Umbilical cord (tissue), 2 donors: ENCODE measurements around the gene ZNF524. TPM values are rescaled to one million over a fixed set of nuclear protein-coding genes. Genes with fewer than 3 reads are reported as not detected.
A peak's percentile ranks its signal among the peaks of the same experiment; 100 is the strongest.
"Not testable (repeated sequence)": the region's sequence is repeated elsewhere in the genome, so short reads cannot be mapped to it uniquely, and the experiment has no call there.

ENCODE experiments used
- DNase-seq: peaks from one replicate; pipeline ENCODE4 v3.0.0-alpha.2; 2015; ENCODE audit warnings: low spot score
- total RNA-seq: library from RNA; depleted of rRNA; stranded (reverse); fragments of >200 nt; gene quantifications from one replicate; pipeline ENCODE4 v1.2.3, GENCODE V29; 2014; ENCODE audit warnings: low replicate concordance; ENCODE audit not compliant: insufficient read depth

The ZNF524 gene
- total RNA-seq, 1 donor from 2014 or later = 7.2 TPM

DNA sequence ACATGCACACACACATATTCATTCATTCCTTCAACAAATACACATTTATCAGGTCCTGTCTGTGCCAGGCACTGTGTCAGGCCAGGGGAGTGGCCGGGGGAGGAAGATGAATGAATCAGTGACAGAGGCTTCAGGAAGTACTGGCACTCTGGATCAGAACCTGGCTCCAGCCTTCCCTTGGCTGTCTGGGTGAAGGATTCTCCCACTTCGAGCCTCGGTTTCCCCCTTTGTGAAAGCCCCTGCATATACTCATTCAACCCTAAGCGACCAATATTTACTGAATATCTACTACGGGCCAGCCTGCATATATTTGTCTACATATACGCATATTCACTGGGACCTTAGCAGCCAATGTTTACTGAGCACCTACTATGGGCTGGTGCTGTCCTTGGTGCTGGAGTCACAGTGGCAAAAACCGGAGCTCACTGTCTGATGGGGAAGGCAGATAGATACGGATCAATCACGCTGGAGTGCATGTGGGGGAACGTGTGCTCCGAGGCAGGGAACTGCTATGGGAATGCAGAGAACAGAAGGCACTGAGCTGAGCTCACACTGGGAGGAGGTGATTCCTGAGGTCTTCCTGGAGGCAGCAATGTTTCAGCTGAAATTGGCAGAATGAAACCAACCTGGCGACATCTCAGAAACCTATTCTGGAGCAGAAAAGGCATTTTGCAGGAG is 18.8 kb upstream of the ZNF524 start:
- no peak for DNase-seq

DNA sequence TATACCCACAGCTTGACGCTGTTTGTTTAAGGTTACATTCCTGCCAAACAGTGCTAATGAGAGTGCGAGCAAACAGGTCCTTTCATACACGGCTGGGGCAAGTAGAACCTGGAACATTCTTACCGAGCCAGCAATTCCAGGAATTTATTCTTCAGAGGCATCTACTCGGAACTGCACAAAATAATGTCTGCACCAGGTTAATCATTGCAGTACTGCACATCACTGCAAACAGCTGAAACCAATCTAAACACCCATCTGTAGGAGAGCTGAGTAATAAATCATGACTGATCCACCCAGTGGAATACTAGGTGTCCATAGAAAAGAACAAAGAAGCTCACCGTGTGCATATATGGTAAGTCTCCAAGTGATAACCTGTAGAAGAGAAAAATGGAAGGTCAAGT is 18.3 kb upstream of the ZNF524 start:
- DNase-seq = no peak

DNA sequence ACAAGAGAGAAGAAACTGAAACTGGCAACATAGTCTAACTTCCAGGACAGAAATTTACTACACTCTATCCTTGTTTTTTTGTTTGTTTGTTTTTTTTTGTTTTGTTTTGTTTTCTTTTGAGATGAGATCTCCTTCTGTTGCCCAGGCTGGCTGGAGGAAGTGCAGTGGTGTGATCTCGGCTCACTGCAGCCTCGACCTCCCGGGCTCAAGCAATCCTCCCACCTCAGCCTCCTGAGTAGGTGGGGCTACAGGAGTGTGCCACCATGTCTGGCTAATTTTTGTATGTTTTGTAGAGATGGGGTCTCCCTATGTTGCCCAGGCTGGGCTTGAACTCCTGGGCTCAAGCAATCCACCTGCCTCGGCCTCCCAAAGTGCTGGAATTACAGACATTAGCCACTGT is 17.8 kb upstream of the ZNF524 start:
- DNase-seq = not testable (repeated sequence)

DNA sequence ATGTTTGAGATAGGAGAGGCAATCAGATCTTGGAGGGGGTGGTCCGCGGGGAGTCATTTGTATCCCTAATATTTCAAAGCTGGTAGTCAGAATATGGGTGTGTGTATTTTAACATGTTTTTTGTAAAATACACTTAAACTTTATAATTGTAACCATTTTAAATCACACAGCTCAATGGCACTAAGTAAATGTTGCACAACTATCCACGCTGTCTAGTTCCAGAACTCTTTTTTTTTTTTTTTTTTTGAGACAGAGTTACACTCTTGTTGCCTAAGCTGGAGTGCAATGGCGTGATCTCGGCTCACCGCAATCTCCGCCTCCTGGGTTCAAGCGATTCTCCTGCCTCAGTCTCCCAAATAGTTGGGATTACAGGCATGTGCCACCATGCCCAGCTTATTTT is 16.2 kb upstream of the ZNF524 start:
- not testable (repeated sequence) for DNase-seq

DNA sequence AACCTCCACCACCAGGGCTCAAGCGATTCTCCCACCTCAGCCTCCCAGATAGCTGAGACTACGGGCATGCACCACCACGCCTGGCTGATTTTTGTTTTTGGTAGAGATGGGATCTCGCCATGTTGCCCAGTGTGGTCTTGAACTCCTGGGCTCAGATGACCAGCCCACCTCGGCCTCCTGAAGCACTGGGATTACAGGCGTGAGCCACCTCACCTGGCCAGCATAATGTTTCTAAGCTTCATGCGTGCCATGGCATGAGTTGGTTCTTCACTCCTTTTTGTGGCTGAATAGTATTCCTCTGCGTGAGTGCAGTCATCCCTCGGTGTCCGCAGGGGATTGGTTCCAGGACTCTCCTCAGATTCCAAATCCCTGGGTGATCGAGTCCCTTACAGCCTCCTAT is 15.2 kb upstream of the ZNF524 start:
- no peak for DNase-seq

DNA sequence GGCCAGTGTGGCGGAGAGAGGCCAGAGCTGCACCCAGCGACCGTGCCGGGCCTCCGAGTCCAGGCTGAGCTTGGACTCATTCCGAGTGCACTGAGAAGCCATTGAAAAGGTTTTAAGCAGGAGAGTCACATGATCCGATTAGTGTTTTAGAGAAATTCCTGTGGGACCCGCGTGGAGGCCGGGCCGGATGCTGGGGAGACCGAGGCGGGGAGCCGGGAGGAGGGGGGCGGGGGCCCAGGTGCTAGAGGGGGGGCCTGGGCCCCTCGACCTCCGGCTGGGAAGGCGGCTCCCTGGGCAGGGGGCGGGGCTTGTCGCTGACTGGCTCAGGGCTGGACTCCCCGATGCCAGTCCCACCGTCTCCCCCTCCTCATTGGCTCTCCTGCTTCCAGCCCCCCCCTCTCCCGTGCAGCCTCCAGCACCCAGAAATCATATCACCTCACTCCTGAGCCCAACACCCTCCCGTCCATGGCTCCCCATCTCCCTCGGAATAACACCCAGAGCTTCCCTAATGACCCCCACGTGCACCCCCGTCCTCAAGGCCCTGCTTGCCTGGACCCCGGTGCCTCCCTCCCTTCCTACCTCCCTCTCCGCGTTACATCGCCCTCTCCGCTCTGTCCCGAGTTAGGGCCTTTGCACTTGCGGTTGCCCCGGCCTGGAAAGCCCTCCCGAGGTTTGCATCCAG is 14.3 kb upstream of the ZNF524 start:
- DNase-seq = peak; percentile 87

DNA sequence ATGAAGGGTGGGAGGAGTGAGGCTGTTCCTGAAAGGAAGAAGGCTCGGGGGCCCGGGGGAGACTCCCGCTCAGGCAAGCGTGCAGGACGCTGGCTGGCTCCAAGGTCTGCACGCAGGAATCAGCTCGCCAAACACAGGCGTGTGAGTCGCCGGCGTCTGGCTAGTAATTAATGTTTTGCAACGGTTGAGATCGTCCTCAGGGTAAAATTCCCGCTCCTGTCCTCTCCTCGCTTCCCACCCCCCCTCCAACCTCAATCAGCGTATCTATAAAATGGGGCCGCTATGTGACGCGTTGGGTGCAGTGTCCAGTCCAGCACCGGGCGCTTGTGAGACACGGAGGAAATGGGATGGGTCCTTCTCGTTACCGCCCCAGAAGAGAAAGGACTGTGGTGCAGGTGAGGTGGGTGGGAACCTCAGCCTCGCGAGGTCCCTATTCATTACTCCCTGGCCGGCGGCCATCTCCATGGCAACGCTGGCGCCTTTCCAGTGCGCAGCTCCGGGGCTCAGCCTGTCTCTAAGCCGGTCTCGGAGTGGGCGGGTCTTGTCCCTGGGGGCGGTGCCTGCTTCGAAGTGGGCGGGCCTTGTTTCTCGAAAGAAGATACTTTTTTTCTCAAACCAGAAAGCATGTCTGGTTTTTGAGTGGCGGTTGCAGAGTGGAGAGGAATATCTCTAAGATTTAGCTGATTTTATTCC is 13.0 kb upstream of the ZNF524 start:
- DNase-seq = peak; percentile 92

DNA sequence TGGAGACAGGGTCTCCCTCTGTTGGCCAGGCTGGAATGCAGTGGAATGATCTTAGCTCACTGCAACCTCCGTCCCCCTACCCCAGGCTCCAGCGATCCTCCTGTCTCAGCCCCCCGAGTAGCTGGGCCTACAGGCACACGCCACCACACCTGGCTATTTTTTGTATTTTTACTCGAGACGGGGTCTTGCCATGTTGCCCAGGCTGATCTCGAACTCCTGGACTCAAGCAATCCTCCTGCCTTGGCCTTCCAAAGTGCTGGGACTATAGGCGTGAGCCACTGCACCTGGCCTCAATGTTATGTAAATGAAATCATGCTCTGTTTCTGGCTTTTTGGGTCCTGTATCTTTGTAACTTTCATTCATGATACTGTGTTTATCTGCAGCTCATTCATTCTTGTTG is 11.3 kb upstream of the ZNF524 start:
- no peak for DNase-seq

DNA sequence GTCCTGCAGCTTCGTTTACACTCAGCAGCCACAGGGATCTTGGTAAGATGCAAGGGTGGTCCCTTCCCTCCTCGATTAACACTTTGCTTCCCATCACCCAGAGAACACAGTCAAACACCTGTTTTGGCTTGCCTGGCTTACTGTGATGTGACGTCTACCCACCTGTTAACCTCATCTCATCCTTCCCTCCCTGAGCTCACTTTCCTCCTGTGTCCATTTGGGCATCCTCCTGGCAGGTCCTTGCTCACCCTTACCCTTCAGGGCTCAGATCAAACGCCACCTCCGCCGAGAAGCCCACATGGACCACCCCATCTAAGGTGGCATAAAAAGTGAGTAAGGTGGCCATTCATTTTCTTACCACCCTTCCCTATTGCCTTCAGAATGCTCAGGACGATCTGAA is 10.0 kb upstream of the ZNF524 start:
- no peak for DNase-seq

DNA sequence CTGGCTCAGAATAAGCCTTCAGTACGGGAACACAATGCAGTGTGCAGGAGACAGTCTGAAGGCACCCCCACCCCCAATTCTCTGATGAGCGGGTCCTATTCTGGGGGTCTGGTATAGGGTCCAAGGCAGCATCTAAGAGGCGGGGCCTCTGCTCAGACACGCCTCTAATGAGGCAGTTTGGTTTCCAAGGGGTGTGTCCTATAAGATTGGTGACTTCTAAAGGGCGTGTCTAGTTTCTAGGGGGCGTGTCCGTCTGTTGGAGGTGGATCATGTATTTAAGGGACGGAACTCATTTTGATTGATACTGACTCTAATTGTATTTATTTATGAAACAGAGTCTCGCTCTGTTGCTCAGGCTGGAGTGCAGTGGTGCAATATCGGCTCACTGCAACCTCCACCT is 9.5 kb upstream of the ZNF524 start:
- no peak for DNase-seq

DNA sequence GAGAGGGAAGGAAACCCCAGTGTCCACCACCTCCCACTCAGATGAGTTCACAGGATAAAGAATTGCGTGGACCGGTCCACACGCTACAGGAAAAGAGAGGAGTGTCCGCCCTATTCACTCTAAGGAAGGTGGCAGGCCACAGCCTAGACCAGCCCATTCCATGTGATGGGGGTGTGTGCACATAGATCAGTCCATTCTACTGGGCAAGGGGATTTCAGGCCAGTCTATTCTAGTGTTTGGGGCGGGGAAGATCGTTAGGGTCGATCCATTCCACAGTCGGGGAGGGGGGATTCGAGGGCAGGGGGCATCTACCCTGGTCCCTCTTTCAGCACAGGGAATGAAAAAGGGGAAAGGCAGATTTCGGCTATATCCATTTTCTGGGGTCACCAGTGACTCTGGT is 8.5 kb upstream of the ZNF524 start:
- no peak for DNase-seq

DNA sequence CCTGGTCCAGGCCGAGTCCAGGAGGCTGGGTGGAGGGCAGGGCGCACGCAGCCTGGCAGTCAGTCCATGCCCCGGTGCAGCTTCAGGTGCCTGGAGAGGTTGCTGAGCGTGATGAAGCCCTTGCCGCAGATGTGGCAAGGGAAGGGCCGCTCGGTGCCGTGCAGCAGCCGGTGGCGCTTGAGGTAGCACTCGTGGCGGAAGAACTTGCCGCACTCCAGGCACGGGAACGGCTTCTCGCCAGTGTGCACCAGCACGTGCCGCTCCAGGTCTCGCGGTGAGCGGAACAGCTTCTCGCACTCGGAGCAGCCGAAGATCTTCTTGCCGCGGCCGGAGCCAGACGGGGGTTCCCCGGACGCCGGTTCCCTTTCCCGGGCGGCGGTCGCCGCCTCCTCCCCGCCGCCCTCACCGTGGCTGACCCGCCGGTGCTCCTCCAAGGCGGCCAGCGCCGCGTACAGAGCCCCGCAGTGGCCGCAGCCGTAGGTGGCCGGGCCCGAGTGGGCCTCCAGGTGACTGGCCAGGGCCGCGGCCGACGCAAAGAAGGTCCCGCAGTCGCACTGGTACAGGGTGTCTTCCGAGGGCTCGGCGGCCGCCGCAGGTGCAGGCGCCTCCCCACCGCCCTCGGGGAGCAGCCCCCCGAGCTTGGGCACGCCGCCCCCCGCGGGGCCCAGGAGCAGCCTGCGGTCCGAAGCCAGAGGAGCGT is 7.5 kb upstream of the ZNF524 start:
- no peak for DNase-seq

DNA sequence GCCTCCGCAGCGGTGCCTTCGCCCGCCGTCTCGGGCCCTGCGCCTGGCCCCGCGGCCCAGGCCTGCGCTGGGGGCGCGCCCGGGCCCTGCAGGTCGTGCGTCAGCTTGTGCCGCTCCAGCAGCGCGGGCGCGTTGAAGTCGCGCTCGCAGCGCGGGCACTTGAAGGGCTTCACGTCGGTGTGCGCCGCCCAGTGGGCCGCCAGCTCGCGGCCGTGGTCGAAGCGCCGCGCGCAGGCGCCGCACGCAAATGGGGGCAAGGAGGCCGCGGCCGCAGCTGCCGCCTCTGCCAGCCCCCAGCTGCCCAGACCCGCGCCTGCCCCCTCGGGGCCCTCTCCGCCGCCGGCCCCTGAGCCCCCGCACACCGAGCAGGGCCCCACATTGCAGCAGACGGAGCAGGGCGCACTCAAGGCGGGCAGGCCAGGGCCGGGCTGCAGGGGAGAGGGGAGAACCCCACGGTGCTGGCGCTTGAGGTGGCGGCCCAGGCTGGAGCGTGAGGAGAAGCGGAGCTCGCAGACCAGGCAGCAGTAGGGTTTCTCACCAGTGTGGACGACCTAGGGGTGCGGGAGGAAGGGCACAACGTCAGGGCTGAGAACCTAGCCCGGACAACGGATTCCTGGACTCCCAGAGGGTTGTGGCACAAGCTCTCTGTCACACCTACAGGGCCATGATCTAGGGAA is 6.9 kb upstream of the ZNF524 start:
- DNase-seq = no peak

DNA sequence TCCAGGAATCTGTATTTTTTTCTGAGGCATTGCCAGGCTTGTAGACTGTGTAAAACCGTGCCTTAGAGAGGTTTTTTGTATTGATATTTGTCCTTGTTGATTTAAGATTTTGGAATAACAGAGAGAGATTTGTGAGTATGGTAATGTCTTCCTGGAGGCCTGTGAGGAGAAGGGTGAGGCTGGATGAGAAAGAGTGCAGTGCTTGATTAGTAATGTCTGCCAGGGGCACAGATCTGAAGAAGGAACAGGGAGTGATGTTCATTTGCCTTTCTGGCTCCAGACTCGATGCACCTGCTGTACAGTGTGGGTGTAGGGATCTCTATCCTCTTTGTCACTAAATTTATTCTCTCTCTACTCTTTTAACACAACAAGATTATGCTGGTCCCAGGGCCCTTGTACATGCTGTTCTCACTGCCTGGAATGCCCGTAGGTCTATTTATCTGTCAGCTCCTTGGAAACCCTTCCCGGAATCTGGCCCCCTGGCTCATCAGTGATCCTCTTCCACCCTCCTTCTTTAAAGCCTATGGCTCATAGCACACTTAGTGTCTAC is 5.0 kb upstream of the ZNF524 start:
- DNase-seq = no peak

DNA sequence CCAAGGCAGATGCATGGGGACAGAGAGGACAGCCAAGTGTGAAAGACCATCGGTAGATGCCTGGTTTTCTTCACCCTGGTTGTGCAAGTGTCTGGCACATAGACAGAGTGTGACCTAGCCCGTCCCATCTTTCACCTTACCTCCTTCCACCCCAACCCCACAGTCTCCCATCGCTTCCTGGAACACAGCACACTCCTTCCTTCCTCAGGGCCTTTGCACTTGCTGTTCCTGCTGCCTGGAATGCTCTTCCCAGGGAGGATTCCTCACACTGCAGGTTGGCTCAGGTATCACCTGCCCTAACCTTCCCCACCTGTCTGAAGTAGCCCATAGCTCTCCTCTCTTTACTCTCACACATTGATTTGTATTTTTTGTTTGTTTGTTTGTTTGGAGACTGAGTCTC is 3.8 kb upstream of the ZNF524 start:
- no peak for DNase-seq

DNA sequence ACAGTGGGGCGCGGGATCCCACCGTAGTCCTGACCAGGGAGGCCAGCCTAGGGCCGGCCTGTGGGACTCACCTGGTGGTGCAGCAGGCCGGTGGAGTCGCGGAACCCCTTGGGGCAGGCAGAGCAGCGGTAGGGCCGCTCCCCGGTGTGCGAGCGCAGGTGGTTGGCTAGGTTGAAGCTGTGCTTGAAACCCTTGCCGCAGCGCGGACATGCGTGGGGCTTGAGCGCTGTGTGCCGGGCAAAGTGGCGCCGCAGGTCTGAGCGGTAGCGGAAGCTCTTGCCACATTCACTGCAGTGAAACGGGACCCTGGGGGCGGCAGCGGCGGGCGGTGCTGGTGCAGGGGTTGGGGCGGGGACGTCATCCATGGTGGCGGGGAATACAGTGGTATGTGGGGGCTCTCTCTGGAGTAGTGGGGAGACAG is 2.6 kb upstream of the ZNF524 start:
- no peak for DNase-seq

DNA sequence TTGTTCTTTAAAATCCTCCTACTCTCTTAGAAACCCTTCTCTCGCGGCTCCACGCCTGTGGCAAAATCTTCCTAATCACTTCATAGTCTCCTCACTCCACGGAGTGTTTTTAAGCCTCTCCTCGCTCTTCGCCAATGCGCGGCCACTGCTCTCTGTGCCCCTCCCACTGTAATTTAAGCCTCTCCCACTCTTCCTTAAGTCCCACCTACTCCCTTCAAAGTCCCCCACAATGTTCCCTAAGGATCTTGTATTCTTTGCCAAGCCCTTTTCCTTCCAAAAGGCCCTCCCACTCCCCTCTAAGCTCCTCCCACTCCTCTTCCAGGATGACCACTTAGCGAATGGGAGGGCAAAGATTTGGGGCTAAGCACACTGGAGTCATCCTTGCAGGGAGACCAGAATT is 2.1 kb upstream of the ZNF524 start:
- no peak for DNase-seq

DNA sequence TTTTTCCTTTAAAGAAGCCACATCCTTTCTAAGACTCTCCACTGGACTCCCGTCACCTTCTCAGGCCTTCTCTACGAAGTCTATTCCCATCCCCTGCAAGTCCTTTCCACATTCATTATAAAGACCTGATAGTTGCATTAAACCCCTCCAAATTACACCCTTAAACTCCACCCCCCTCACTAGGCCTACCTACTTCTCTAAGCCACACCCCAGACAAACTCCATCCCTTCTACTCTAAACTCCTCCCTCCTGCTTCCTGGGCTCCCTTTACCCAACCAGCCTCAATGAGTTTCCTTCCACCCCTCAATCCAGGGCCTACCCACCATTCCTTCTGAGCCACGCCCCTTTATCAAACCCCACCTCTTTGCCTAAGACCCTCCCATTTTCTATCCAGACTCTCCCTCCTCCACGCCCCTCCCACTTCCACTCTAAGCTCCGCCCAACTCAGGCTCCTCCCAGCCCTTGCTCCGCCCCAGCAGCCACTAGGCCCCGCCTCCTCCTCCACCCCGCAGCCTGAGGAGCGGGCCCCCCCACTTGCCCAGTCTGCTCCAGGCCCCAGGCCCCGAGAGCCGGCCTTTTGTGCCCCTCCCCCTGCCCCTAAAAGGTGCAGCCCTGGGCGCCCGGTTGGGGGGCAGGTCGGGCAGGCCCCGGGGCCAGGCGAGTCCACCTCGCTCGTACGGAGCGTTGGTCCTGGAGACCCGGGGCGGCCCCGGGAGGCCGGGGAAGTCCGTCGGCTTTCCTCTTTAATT is 1.2 kb upstream of the ZNF524 start:
- DNase-seq = peak; percentile 90

DNA sequence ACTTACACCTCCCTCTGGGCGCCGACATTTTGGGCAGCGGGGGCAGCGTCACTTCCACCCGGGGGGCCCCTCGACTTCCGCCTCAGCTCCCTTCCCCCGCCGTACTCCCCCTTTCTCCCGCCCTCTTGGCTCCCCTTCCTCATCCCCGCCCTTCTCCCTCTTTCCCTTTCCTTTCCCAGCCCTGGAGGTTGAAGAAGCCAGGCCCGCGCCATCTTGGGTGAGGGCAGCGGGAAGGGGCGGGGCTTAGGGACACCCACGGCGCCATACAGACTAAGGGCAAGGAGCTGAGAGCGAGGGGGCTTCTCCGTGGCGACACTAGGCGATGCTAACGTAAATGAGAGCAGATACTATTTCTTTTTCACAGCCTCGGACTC is 633 bp upstream of the ZNF524 start, which contains the start of gene FIZ1:
FIZ1 (minus strand) TSS at position 50 of the 374 bp plus-strand sequence. CDS start 1,652 bp downstream, outside the sequence.
- DNase-seq = peak; percentile 100

DNA sequence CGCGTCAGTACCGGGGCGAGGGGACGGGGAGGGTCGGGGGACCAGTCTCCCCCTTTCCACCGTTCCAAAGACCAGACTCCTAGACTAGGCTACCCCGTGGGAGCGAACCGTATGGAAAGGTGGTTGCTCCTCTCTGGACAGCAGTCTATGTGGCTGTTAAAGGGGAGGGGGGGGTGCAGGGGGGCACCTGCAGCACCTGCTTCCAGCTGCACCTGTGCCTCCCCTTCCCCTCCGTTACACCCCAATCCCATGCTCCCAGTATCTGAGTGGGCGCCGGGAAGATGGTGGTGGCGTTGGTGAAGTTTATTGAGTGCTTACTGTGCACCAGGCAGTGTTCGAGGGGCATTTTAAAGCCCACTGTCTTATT is 557 bp downstream of the ZNF524 start:
- no peak for DNase-seq

DNA sequence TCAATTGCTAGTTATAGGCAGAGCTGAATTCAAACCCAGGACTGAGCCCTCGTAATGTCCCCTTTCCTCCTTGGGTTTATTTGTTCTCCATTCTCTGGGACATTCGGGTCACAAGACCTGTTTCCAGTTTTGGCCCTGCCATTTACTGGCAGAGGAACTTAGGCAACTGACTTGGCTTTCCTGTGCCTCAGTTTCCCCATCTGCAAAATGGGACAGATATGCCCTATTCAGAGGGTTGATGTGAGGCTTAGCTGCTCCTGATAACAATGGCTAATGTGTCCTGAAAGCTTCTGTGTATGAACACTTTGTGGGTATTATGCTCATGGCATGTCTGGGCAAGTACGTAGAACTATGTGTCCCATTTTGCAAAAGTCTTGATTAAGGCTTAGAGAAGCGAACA is 996 bp downstream of the ZNF524 start:
- peak; percentile 34 for DNase-seq
